GM21529 (cell line): ENCODE measurements around the gene SCYL1.
A peak's percentile ranks its signal among the peaks of the same experiment; 100 is the strongest.

Experiments
- ATAC-seq: cut with Tn5 transposase; IDR thresholded peaks from one replicate; pipeline ENCODE4 v1.9.1; 2021; ENCODE audit not compliant: unreplicated experiment

The SCYL1 gene

GRCh38 chr11:65532388-65533064 lies 7.6 kb downstream of the SCYL1 start:
- ATAC-seq = no peak

GRCh38 chr11:65535102-65535501 lies 10.2 kb downstream of the SCYL1 start:
- no peak for ATAC-seq

- ATAC-seq = no peak
These were observed 11.8 kb downstream of the SCYL1 start for GRCh38 chr11:65536412-65537295.

GRCh38 chr11:65537296-65537597 lies 12.4 kb downstream of the SCYL1 start:
- ATAC-seq = no peak

- ATAC-seq = no peak
These were observed 12.8 kb downstream of the SCYL1 start for GRCh38 chr11:65537620-65538231.

GRCh38 chr11:65538232-65538914 lies 13.5 kb downstream of the SCYL1 start:
- ATAC-seq = no peak

GRCh38 chr11:65538915-65539743 lies 14.2 kb downstream of the SCYL1 start:
- ATAC-seq = no peak

- peak; percentile 49 for ATAC-seq
These were observed 14.9 kb downstream of the SCYL1 start for GRCh38 chr11:65539744-65540289.

- peak; percentile 65 for ATAC-seq
These were observed 15.6 kb downstream of the SCYL1 start for GRCh38 chr11:65540290-65541092.

GRCh38 chr11:65541093-65541982 lies 16.5 kb downstream of the SCYL1 start:
- ATAC-seq = no peak

GRCh38 chr11:65542738-65543390 lies 18.0 kb downstream of the SCYL1 start:
- ATAC-seq = no peak

GRCh38 chr11:65545853-65546216 lies 21.0 kb downstream of the SCYL1 start:
- ATAC-seq = no peak

- peak; percentile 73 for ATAC-seq
These were observed 21.5 kb downstream of the SCYL1 start for GRCh38 chr11:65546217-65546958.

- ATAC-seq = no peak
These were observed 22.7 kb downstream of the SCYL1 start for GRCh38 chr11:65547446-65548125.

GRCh38 chr11:65548395-65548794 lies 23.5 kb downstream of the SCYL1 start:
- no peak for ATAC-seq

GRCh38 chr11:65549096-65549495 lies 24.2 kb downstream of the SCYL1 start:
- no peak for ATAC-seq
